ENCODE results near the gene POU2F3. TPM values are rescaled to one million over a fixed set of nuclear protein-coding genes. Genes with fewer than 3 reads are reported as not detected.

POU2F3 gene
- total and polyA plus RNA-seq, 2 of the 4 experiments (the other 2 are of a cell fraction), result under 0.01 to 0.09 TPM

- Histone ChIP-seq H3K4ac (ENCODE audit: low read depth, low read length) (no peak overlapping the region), H3K79me1 (ENCODE audit: low read depth in 1 of 2, low read length in 2 of 2) (no peaks in the 10 kb centered on the region), H2BK5ac (ENCODE audit: low read depth, low read length, poor library complexity, severe bottlenecking) (no peak overlapping the region), H2BK15ac (ENCODE audit: low read depth, low read length) (no peak overlapping the region), H3K4me2 (ENCODE audit: low read depth, low read length) (no peak overlapping the region), H4K91ac (ENCODE audit: insufficient read depth, low read depth, low read length) (no peak overlapping the region), H3K27me3 (ENCODE audit: control insufficient read depth, insufficient read depth, low read length) (peaks cover 17% of the 10 kb centered on the region), H3K23ac (ENCODE audit: low read depth, low read length) (no peak overlapping the region), H2AK9ac (replicated peaks; ENCODE audit: low read depth, low read length, poor library complexity) (peak overlapping the region; percentile 39), H3K9me1 (ENCODE audit: insufficient read depth, low read length) (no peaks in the 10 kb centered on the region), H3K4me1 (ENCODE audit: control insufficient read depth, insufficient read depth, low read length) (no peaks in the 10 kb centered on the region), H3K27ac (ENCODE audit: insufficient read depth, low read length) (no peak overlapping the region), H2BK120ac (ENCODE audit: low read depth, low read length) (no peak overlapping the region), H3K36me3 (ENCODE audit: control insufficient read depth, insufficient read depth, low read length) (peaks cover 7% of the 10 kb centered on the region; the same call in 1 of the 2 replicates), H3K4me3 (ENCODE audit: insufficient read depth, low read depth, low read length) (no peak overlapping the region), H2AFZ (replicated peaks; ENCODE audit: low read length, poor library complexity) (no peak overlapping the region), H2AK5ac (ENCODE audit: low read depth, low read length) (no peak overlapping the region), H3K9me3 (ENCODE audit: control insufficient read depth, insufficient read depth, low read length) (no peaks in the 10 kb centered on the region), H2BK20ac (ENCODE audit: low read depth, low read length) (no peak overlapping the region), H3K9ac (ENCODE audit: low read depth, low read length) (no peak overlapping the region), H3K14ac (replicated peaks; ENCODE audit: low read depth, low read length) (no peak overlapping the region), H4K8ac (ENCODE audit: low read depth in 2 of 2, low read length in 2 of 2) (no peak overlapping the region), H4K5ac (ENCODE audit: low read depth, low read length) (no peak overlapping the region), H3K56ac (ENCODE audit: extremely low read depth, insufficient read depth, low read length) (no peak overlapping the region), H4K20me1 (ENCODE audit: insufficient read depth, low read length) (no peaks in the 10 kb centered on the region), H3K18ac (ENCODE audit: low read depth, low read length) (no peak overlapping the region)
- no peak for DNase-seq
- ChIA-PET CTCF (interaction anchor here (1.5 kb wide), 1 partner anchor 59 kb away, joined by 3 read pairs; no protein-coding TSS in a partner anchor), POLR2A (ENCODE audit: unreplicated experiment) (no interaction called here)
- BruUV-seq (replicated peaks), result no TSS peak
- ATAC-seq (ENCODE audit: low read depth), result no peak
- in situ Hi-C loops (cut with MboI; ENCODE audit: low sequenced_read_pairs) (loop anchor here (5.0 kb wide), 1 partner anchor 67 kb away; no protein-coding TSS in a partner anchor), intact Hi-C loops (cut with micrococcal nuclease) (no loop called here), dilution Hi-C loops (cut with HindIII; ENCODE audit: low sequenced_read_pairs, unreplicated experiment) (no loop called here)
- TF ChIP-seq MAZ (IDR thresholded peaks at IDR 0.05; ENCODE audit: borderline replicate concordance, low read depth, low read length) (no peak), CHD1 (IDR thresholded peaks at IDR 0.05; ENCODE audit: low read depth, low read length) (no peak), MXI1 (IDR thresholded peaks at IDR 0.05; ENCODE audit: borderline replicate concordance, low read depth, low read length) (no peak), RCOR1 (IDR thresholded peaks at IDR 0.05; ENCODE audit: insufficient replicate concordance, low read length) (no peak), RAD21 (IDR thresholded peaks at IDR 0.05; ENCODE audit: low read length) (no peak), CEBPB (IDR thresholded peaks at IDR 0.05; ENCODE audit: low read depth, low read length) (no peak)
- no CpG with 5 or more reads among the region's 5 CpGs for WGBS, 2 experiments (ENCODE audit: extremely low coverage in 2 of 2, insufficient read length in 1 of 2)
These were observed 9.4 kb upstream of the POU2F3 start for GRCh38 chr11:120230433-120231071.
